HEK293 (cell line): ENCODE results near the gene NRROS.

Experiments
- CTCF ChIP-seq: fragments of 450-650 bp; formaldehyde crosslinking; IDR thresholded peaks from 2 replicates; pipeline ENCODE4 v1.5.1; 2016; ENCODE audit warnings: missing biosample characterization, missing genetic modification characterization
- MYNN ChIP-seq: fragments of 450-650 bp; formaldehyde crosslinking; IDR thresholded peaks from 2 replicates; pipeline ENCODE4 v1.5.1; 2016; ENCODE audit warnings: missing biosample characterization, missing genetic modification characterization, borderline replicate concordance
- SCRT1 ChIP-seq: fragments of 450-650 bp; formaldehyde crosslinking; IDR thresholded peaks from 2 replicates; pipeline ENCODE4 v1.5.1; 2016; ENCODE audit warnings: missing biosample characterization, missing genetic modification characterization, borderline replicate concordance
- TSHZ1 ChIP-seq: fragments of 450-650 bp; formaldehyde crosslinking; IDR thresholded peaks from 2 replicates; pipeline ENCODE4 v1.5.1; 2016; ENCODE audit warnings: missing biosample characterization, missing genetic modification characterization, borderline replicate concordance
- ZNF169 ChIP-seq: fragments of 450-650 bp; formaldehyde crosslinking; IDR thresholded peaks from 2 replicates; pipeline ENCODE4 v1.5.1; 2016; ENCODE audit warnings: missing biosample characterization, missing genetic modification characterization
- ZNF26 ChIP-seq: fragments of 450-650 bp; formaldehyde crosslinking; IDR thresholded peaks from 2 replicates; pipeline ENCODE4 v1.5.1; 2016; ENCODE audit warnings: missing biosample characterization, missing genetic modification characterization
- ZNF274 ChIP-seq, 2 experiments: fragments of 200-500 bp in 1 of 2; fragments of 450-650 bp in 1 of 2; sonication (Bioruptor generic) in 1 of 2; formaldehyde crosslinking in 1 of 2; IDR thresholded peaks; 2 replicates each; pipeline versions ENCODE4 v1.5.1 to v1.6.1; 2014 to 2016; ENCODE audit warnings: borderline replicate concordance in 1 of 2, inconsistent platforms in 1 of 2, low read length in 1 of 2, missing biosample characterization in 1 of 2, missing genetic modification characterization in 1 of 2
- ZNF398 ChIP-seq: fragments of 450-650 bp; formaldehyde crosslinking; IDR thresholded peaks from 2 replicates; pipeline ENCODE4 v1.5.1; 2017; ENCODE audit warnings: missing biosample characterization, missing genetic modification characterization
- ZNF404 ChIP-seq: fragments of 450-650 bp; formaldehyde crosslinking; IDR thresholded peaks from 2 replicates; pipeline ENCODE4 v1.5.1; 2017; ENCODE audit warnings: missing biosample characterization, missing genetic modification characterization
- ZNF768 ChIP-seq: fragments of 450-650 bp; formaldehyde crosslinking; IDR thresholded peaks from 2 replicates; pipeline ENCODE4 v1.5.1; 2018; ENCODE audit warnings: missing biosample characterization, mild to moderate bottlenecking, missing genetic modification characterization

GRCh38 chr3:196627918-196628231, 11.6 kb upstream of the NRROS start:
- TF ChIP-seq CTCF (tag by site-specific recombination) (no peak), ZNF768 (no peak), SCRT1 (tag by site-specific recombination) (no peak), ZNF274 (IDR thresholded peaks at IDR 0.05; ENCODE audit: low read length) (no peak), ZNF274 (tag by site-specific recombination; IDR thresholded peaks at IDR 0.05; ENCODE audit: borderline replicate concordance) (no peak), ZNF398 (no peak), ZNF404 (no peak), MYNN (tag by site-specific recombination) (no peak), ZNF169 (no peak), ZNF26 (tag by site-specific recombination) (no peak), TSHZ1 (no peak)
